ENCODE results near the gene TNIP2.
"Not testable (repeated sequence)": the region's sequence is repeated elsewhere in the genome, so short reads cannot be mapped to it uniquely, and the experiment has no call there.

DNA sequence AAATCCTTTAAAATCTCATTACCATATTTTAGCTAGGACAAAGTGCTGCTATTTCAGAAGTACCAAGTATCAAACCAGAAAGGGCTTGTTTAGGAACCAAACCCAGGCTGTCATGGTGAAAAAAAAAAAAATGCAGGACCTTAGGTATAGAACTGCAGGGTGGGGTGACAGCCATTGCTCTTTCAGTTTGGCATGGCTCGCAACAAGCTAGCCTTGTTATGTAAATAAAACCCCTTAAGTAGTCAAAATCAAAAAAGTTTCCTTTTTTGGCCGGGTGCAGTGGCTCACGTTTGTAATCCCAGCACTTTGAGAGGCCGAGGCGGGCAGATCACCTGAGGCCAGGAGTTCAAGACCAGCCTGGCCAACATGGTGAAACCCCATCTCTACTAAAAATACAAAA, 24.5 kb upstream of the TNIP2 start:
- not testable (repeated sequence) for TF ChIP-seq POLR2A (IDR thresholded peaks at IDR 0.05)
- TF ChIP-seq, protein P1, sequence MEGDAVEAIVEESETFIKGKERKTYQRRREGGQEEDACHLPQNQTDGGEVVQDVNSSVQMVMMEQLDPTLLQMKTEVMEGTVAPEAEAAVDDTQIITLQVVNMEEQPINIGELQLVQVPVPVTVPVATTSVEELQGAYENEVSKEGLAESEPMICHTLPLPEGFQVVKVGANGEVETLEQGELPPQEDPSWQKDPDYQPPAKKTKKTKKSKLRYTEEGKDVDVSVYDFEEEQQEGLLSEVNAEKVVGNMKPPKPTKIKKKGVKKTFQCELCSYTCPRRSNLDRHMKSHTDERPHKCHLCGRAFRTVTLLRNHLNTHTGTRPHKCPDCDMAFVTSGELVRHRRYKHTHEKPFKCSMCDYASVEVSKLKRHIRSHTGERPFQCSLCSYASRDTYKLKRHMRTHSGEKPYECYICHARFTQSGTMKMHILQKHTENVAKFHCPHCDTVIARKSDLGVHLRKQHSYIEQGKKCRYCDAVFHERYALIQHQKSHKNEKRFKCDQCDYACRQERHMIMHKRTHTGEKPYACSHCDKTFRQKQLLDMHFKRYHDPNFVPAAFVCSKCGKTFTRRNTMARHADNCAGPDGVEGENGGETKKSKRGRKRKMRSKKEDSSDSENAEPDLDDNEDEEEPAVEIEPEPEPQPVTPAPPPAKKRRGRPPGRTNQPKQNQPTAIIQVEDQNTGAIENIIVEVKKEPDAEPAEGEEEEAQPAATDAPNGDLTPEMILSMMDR (IDR thresholded peaks at IDR 0.05) = not testable (repeated sequence)

Data from heart left ventricle (tissue), 13 donors.